Activated B cell treated with CpG ODN at 0.5 μM for 24 hours (primary cell): Measurements from ENCODE around the gene TUBA4A. TPM values are rescaled to one million over a fixed set of nuclear protein-coding genes. Genes with fewer than 3 reads are reported as not detected.
"Not testable (repeated sequence)": the region's sequence is repeated elsewhere in the genome, so short reads cannot be mapped to it uniquely, and the experiment has no call there.

ENCODE experiments used
- ATAC-seq: fragments of 200-7000 bp; cut with Tn5 transposase; one replicate; pipeline ENCODE4 v1.10.0; 2021; ENCODE audit warnings: low read depth, mild to moderate bottlenecking, moderate library complexity
- CTCF ChIA-PET: fragments of 350-600 bp; sonication (Branson Sonifier 250); formaldehyde crosslinking; loops from one replicate; lab custom pipeline; 2021; ENCODE audit warnings: antibody characterized with exemption; lab: Charles Lee
- POLR2A ChIA-PET: fragments of 350-600 bp; sonication (Branson Sonifier 250); formaldehyde crosslinking; loops from one replicate; lab custom pipeline; 2021; ENCODE audit warnings: antibody characterized with exemption; lab: Charles Lee
- DNase-seq: peaks from one replicate; pipeline ENCODE4 v3.0.0; 2022
- H3K27ac Mint-ChIP-seq: one replicate; pipeline ENCODE4 v1.8.0; 2020; ENCODE audit warnings: mixed read lengths
- H3K27me3 Mint-ChIP-seq: one replicate; pipeline ENCODE4 v1.8.0; 2021; ENCODE audit warnings: mixed read lengths
- H3K36me3 Mint-ChIP-seq: one replicate; pipeline ENCODE4 v1.8.0; 2021; ENCODE audit warnings: low read depth, mixed read lengths
- H3K4me1 Mint-ChIP-seq: one replicate; pipeline ENCODE4 v1.8.0; 2021; ENCODE audit warnings: mixed read lengths
- H3K4me3 Mint-ChIP-seq: one replicate; pipeline ENCODE4 v1.8.0; 2020; ENCODE audit warnings: mild to moderate bottlenecking, mixed read lengths
- H3K9me3 Mint-ChIP-seq: one replicate; pipeline ENCODE4 v1.8.0; 2020; ENCODE audit warnings: mixed read lengths
- intact Hi-C: fragments of 100-400 bp; cut with micrococcal nuclease; formaldehyde crosslinking; loops from one replicate; pipeline ENCODE4 v1.15.1; 2024
- total RNA-seq: library from RNA; stranded (reverse); gene quantifications from 2 replicates; pipeline ENCODE4 v1.2.3, GENCODE V29; 2022
- TF ChIP-seq, protein P1 (sequence below): fragments of 200-600 bp; IDR thresholded peaks from one replicate; pipeline ENCODE4 v1.8.0; 2022; ENCODE audit warnings: antibody characterized with exemption, mild to moderate bottlenecking

The TUBA4A gene
- total RNA-seq, 1 donor from 2014 or later = 184 TPM

DNA sequence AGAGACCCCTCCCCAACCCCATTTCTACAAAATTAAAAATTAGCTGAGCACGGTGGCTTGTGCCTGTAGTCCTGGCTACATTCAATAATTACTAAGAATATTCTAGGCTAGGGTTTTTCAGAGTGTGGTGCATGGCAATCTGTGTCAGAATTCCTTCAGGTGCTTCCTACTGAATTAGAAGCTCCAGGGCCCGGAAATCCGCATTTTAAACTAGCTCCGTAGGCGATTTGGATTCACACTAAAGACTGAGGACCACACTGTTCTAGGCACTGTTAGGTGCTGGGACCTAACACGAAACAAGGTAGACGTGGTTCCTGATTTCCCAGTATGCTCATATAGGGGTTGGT is 47.8 kb downstream of the TUBA4A start:
- peak overlapping the region; percentile 95 for H3K27ac Mint-ChIP-seq
- H3K27me3 Mint-ChIP-seq = no peaks in the 10 kb centered on the region
- peaks cover 20% of the 10 kb centered on the region for H3K4me1 Mint-ChIP-seq
- CTCF ChIA-PET = interaction anchor here (0.6 to 1.9 kb wide), 8 partner anchors 31 to 506 kb away, joined by 3 to 12 read pairs (median 5); partner anchors contain the start of genes CNPPD1, GLB1L and STK16
- H3K36me3 Mint-ChIP-seq = peaks cover 20% of the 10 kb centered on the region
- POLR2A ChIA-PET = interaction anchor here (0.6 to 5.3 kb wide), 25 partner anchors 9 to 938 kb away, joined by 3 to 98 read pairs (median 7); partner anchors contain the start of genes ABCB6, ANKZF1, ATG9A and CNPPD1
- H3K4me3 Mint-ChIP-seq = peak overlapping the region; percentile 88
- DNase-seq (no peak), ATAC-seq (no peak)
- H3K9me3 Mint-ChIP-seq = no peaks in the 10 kb centered on the region
- intact Hi-C loops = loop anchor here (1.0 to 2.0 kb wide), 13 partner anchors 13 to 637 kb away; partner anchors contain the start of genes ANKZF1, ATG9A, CNOT9 and DNAJB2
- TF ChIP-seq, protein P1, sequence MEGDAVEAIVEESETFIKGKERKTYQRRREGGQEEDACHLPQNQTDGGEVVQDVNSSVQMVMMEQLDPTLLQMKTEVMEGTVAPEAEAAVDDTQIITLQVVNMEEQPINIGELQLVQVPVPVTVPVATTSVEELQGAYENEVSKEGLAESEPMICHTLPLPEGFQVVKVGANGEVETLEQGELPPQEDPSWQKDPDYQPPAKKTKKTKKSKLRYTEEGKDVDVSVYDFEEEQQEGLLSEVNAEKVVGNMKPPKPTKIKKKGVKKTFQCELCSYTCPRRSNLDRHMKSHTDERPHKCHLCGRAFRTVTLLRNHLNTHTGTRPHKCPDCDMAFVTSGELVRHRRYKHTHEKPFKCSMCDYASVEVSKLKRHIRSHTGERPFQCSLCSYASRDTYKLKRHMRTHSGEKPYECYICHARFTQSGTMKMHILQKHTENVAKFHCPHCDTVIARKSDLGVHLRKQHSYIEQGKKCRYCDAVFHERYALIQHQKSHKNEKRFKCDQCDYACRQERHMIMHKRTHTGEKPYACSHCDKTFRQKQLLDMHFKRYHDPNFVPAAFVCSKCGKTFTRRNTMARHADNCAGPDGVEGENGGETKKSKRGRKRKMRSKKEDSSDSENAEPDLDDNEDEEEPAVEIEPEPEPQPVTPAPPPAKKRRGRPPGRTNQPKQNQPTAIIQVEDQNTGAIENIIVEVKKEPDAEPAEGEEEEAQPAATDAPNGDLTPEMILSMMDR = no peak

DNA sequence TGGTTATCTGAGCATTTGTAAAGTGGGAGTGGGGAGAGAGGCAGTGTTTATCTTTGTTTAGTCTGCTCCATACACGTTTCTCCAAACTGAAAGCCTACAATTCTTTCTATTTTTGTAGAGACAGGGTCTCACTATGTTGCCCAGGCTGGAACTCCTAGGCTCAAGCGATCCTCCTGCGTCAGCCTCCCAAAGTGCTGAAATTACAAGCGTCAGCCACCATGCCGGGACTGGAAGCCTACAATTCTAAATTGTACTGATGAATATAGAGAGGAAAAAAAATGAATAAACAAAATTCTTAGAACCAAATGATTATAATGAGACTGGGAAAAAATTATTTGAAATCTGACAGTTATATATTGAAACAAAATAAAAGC is 48.6 kb downstream of the TUBA4A start:
- DNase-seq (no peak), ATAC-seq (no peak)
- Mint-ChIP-seq H3K4me1 (peaks cover 19% of the 10 kb centered on the region), H3K4me3 (no peak overlapping the region), H3K9me3 (no peaks in the 10 kb centered on the region), H3K36me3 (peaks cover 18% of the 10 kb centered on the region), H3K27ac (peak overlapping the region; percentile 35), H3K27me3 (no peaks in the 10 kb centered on the region)
- TF ChIP-seq, protein P1 = no peak
- intact Hi-C loops = no loop called here
- ChIA-PET CTCF (interaction anchor here (1.1 to 1.9 kb wide), 2 partner anchors 30 to 95 kb away, joined by 5 to 12 read pairs; partner anchors contain the start of gene CNPPD1), POLR2A (interaction anchor here (0.7 to 5.3 kb wide), 5 partner anchors 28 to 494 kb away, joined by 3 to 98 read pairs (median 21); partner anchors contain the start of genes CNPPD1, DNAJB2, RETREG2 and TUBA4A)

DNA sequence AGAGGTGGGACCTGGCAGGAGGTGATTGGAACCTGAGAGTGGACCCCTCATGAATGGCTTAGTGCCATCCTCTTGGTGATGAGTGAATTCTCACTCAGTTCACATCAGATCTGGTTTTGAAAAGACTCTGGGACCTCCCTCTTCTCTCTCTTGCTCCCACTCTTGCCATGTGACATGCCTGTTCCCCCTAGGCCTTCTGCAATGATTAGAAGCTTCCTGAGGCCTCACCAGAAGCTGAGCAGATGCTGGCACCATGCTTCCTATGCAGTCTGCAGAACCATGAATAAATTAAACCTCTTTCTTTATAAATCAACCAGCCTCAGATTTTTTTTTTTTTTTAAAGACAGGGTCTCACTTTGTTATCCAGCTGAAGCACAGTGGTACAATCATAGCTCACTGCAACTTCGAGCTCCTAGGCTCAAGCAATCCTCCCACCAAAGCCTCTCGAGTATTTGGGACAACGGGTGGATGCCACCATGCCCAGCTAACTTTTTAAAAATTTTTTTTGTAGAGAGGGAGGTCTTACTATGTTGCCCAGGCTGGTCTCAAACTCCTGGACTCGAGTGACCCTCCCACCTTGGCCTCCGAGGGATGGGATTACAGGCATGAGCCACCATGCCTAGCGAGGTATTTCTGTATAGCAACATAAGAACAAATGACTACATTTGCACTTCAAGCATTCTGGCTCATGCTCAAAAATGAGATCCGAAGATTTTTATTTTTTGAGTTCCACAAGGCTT is 49.1 kb downstream of the TUBA4A start:
- DNase-seq (no peak), ATAC-seq (no peak)
- Mint-ChIP-seq H3K36me3 (peaks cover 17% of the 10 kb centered on the region), H3K4me3 (no peak overlapping the region), H3K27me3 (no peaks in the 10 kb centered on the region), H3K4me1 (peaks cover 19% of the 10 kb centered on the region), H3K9me3 (no peaks in the 10 kb centered on the region), H3K27ac (no peak overlapping the region)
- intact Hi-C loops = no loop called here
- POLR2A ChIA-PET = interaction anchor here (1.1 kb wide), 1 partner anchor 28 kb away, joined by 4 read pairs; the partner anchor contains the start of gene CNPPD1
- CTCF ChIA-PET = no interaction called here
- TF ChIP-seq, protein P1 = no peak

DNA sequence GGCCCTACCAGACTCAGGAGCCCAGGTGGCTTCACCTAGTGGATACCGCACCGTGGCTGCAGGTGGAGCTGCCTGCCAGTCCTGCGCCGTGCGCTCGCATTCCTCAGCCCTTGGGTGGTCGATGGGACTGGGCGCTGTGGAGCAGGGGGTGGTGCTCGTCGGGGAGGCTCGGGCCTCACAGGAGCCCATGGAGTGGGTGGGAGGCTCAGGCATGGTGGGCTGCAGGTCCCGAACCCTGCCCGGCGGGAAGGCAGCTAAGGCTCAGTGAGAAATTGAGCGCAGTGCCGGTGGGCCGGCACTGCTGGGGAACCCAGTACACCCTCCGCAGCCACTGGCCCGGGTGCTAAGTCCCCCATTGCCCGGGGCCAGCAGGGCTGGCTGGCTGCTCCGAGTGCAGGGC is 52.4 kb downstream of the TUBA4A start:
- ATAC-seq = not testable (repeated sequence)
- POLR2A ChIA-PET = interaction anchor here (1.2 kb wide), 1 partner anchor 78 kb away, joined by 3 read pairs; the partner anchor contains the start of gene DNAJB2

DNA sequence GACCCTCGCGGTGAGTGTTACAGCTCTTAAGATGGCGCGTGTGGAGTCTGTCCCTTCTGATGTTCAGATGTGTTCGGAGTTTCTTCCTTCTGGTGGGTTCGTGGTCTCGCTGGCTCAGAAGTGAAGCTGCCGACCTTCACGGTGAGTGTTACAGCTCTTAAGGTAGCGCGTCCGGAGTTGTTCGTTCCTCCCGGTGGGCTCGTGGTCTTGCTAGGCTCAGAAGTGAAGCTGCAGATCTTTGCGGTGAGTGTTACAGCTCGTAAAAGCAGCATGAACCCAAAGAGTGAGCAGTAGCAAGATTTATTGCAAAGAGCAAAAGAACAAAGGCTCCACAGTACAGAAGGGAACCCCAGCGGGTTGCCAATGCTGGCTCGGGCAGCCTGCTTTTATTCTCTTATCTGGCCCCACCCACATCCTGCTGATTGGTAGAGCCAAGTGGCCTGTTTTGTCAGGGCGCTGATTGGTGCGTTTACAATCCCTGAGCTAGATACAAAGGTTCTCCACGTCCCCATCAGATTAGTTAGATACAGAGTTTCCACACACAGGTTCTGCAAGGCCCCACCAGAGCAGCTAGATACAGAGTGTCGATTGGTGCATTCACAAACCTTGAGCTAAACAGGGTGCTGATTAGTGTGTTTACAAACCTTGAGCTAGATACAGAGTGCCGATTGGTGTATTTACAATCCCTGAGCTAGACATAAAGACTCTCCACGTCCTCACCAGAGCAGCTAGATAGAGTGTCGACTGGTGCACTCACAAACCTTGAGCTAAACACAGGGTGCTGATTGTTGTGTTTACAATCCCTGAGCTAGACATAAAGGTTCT is 53.0 kb downstream of the TUBA4A start:
- CTCF ChIA-PET, ATAC-seq, intact Hi-C loops, H3K27me3 Mint-ChIP-seq, H3K36me3 Mint-ChIP-seq, H3K4me1 Mint-ChIP-seq, H3K27ac Mint-ChIP-seq, DNase-seq, H3K9me3 Mint-ChIP-seq, H3K4me3 Mint-ChIP-seq: not testable (repeated sequence)
- POLR2A ChIA-PET = interaction anchor here (1.2 kb wide), 1 partner anchor 78 kb away, joined by 3 read pairs; the partner anchor contains the start of gene DNAJB2

More for the DNA sequence above, 52.4 kb downstream of the TUBA4A start:
- H3K27ac Mint-ChIP-seq, H3K27me3 Mint-ChIP-seq, CTCF ChIA-PET, H3K4me1 Mint-ChIP-seq, DNase-seq, H3K9me3 Mint-ChIP-seq, H3K36me3 Mint-ChIP-seq, intact Hi-C loops, H3K4me3 Mint-ChIP-seq: not testable (repeated sequence)

Other genes starting within 250 kb of the TUBA4A start
- gene CFAP65, start 212.4 kb downstream of the TUBA4A start, total RNA-seq = not detected in 2 replicates
- gene IHH, start 193.0 kb downstream of the TUBA4A start, total RNA-seq = 0.10 TPM in 1 of 2 replicates, not detected in the other
- gene NHEJ1, start 93.1 kb downstream of the TUBA4A start, total RNA-seq = 19.1 and 25.0 TPM in 2 replicates
- 4.5 and 4.9 TPM in 2 replicates for gene SLC23A3, start 83.9 kb downstream of the TUBA4A start, total RNA-seq
- gene CNPPD1, start 77.0 kb downstream of the TUBA4A start, total RNA-seq = 144 and 147 TPM in 2 replicates
- gene RETREG2, start 75.6 kb downstream of the TUBA4A start, total RNA-seq = 60.5 and 78.6 TPM in 2 replicates
- gene ZFAND2B, start 47.1 kb downstream of the TUBA4A start, total RNA-seq = 39.9 and 47.2 TPM in 2 replicates
- gene ABCB6, start 35.0 kb downstream of the TUBA4A start, total RNA-seq = 12.1 and 16.6 TPM in 2 replicates
- gene ATG9A, start 24.3 kb downstream of the TUBA4A start, total RNA-seq = 28.3 and 38.3 TPM in 2 replicates
- gene ANKZF1, start 24.1 kb downstream of the TUBA4A start, total RNA-seq = 96.0 and 105 TPM in 2 replicates
- gene GLB1L, start 8.5 kb downstream of the TUBA4A start, total RNA-seq = 4.5 and 4.6 TPM in 2 replicates
- 31.0 and 36.5 TPM in 2 replicates for gene STK16, start 8.4 kb downstream of the TUBA4A start, total RNA-seq
- 0.20 TPM in 1 of 2 replicates, not detected in the other for gene TUBA4B, start 675 bp downstream of the TUBA4A start, total RNA-seq
- 59.0 and 71.1 TPM in 2 replicates for gene DNAJB2, start 25.4 kb upstream of the TUBA4A start, total RNA-seq
- not detected in 2 replicates for gene PTPRN, start 55.5 kb upstream of the TUBA4A start, total RNA-seq
- gene RESP18, start 78.8 kb upstream of the TUBA4A start, total RNA-seq = not detected in 2 replicates
- 89.0 and 93.4 TPM in 2 replicates for gene DNPEP, start 134.0 kb upstream of the TUBA4A start, total RNA-seq
- gene DES, start 164.5 kb upstream of the TUBA4A start, total RNA-seq = not detected in 2 replicates
- gene SPEG, start 180.9 kb upstream of the TUBA4A start, total RNA-seq = 0.09 and 0.42 TPM in 2 replicates
- gene GMPPA, start 245.0 kb upstream of the TUBA4A start, total RNA-seq = 32.9 and 33.0 TPM in 2 replicates